GM21447 (cell line): ENCODE data around the gene ZNF275.
"Not testable (repeated sequence)": the region's sequence is repeated elsewhere in the genome, so short reads cannot be mapped to it uniquely, and the experiment has no call there.

Experiments used
- ATAC-seq: cut with Tn5 transposase; IDR thresholded peaks from one replicate; pipeline ENCODE4 v1.9.1; 2021; ENCODE audit not compliant: unreplicated experiment

ZNF275 gene

DNA sequence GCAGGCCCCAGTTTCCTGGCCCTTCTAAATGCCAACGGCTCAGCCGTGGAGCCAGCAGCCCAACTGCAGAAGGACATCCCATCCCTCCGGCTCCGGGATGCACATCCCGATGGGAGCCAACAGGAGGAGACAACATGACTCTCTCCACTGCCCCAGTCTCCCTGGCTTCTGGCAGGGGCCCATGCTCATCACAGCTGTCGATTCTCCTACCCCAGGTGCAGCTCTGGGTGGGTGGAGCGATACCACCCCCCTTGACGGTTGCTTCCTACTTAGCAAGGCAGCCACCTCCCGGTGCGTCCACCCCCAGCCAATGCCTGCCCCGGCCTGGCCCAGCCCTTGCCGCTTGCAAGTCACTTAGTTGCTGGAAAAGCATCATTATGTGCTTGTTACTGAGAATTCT, 19.5 kb downstream of the ZNF275 start:
- ATAC-seq: no peak

DNA sequence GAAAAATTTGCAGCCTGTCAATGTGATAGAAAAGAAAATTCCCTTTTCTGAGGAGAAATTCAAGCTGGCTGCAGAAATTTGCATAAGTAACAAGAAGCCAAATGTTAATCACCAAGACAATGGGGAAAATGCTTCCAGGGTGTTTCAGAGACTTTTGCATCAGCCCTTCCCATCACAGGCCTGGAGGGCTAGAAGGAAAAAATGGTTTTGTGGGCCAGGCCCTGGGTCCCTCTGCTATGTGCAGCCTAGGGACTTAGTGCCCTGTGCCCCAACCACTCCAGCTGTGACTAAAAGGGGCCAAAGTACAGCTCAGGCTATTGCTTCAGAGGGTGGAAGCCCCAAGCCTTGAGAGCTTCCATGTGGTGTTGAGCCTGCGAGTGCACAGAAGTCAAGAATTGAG, 23.9 kb downstream of the ZNF275 start:
- no peak for ATAC-seq

DNA sequence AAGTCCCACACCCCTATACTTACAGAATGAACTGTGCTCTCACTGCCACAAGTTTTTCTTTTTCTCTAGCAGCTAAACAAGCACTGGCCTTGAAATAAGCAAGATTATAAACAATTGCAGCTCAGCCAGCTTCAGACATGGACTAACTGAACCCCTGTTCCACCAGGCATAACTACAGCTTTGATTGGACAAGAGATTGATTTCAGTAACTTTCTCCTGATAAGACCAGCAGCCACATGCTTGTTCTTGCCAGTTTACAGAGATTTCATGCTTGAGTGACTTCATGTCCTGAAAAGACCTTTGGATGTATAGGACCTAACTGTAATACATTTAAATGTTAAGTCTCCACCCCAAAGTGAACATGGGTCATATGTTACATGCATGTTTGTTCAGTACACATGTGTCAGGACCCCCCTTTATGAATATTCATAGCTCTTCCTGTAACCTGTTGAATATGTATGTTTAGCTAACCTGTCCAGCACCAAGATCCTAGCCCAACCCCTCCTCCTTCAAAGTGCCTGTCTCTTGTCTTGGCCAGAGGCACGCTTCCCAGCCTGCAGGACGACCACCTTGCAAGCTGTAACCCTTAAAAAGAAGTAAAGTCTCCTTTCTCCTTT, 27.9 kb downstream of the ZNF275 start:
- no peak for ATAC-seq

DNA sequence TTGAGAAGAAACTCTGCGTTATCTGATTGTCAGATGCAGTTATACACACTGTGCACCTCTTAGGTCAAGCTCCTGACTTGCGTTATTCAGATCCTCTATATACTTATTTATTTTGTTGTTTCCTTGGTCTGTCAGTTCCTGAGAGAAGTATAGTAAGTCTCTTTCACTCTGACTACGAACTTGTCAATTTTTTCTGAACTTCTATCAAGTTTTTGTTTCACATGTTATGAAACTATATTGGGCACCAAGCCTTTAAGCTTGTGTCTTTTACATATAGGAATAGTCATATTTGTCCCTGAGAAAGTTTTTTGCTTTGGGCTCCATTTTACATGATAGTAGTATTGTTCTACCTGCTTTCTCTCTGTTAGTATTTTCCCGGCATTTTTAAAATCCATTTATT, 31.7 kb downstream of the ZNF275 start:
- no peak for ATAC-seq

DNA sequence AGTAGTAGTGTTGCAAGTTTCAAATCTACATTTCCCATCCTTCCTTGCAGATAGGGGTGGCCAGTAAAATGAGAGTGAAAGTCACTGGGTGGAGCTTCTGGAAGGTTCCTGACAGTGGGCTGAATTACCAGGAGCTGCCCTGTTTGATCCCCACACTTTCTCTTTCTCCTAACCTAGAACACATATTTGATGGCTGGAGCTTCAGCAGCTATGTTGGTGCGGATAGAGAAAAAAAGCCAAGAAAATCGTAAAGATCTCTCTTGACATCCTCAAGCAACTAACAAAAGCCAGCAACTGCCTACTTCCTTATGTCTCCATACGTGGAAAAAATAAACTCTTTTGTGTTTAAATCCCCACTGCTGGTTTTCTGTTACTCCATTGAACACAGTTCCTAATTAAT, 32.2 kb downstream of the ZNF275 start:
- no peak for ATAC-seq

DNA sequence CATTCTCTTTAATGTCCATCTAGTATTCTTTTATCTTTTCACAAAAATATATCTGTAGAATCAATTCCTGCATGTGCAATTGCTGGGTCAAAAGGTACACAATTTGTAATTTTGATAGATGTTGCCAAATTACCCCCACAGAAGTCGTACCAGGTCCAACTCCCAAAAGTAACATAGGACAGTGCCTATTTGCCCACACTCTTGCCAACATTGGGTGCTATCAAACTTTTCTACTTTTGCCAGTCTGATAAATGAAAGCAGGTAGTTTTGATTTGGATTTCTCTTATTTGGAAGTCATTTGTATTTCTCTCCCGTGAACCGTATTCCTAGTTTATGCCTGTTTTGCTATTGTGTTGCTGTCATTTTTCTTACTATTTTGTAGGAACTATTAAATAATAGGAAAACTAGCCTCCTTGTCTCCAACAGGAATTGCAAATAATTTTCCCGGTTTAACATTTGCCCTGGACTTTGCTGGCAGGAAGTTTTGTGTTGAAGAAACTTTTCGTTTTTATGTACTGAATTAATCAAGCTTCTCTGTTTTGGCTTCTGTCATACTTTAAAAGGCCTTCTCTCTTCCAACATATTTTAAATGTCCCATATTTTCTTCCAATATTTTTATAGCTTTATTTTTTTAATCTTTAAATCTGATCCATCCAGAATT, 33.1 kb downstream of the ZNF275 start:
- ATAC-seq: no peak

DNA sequence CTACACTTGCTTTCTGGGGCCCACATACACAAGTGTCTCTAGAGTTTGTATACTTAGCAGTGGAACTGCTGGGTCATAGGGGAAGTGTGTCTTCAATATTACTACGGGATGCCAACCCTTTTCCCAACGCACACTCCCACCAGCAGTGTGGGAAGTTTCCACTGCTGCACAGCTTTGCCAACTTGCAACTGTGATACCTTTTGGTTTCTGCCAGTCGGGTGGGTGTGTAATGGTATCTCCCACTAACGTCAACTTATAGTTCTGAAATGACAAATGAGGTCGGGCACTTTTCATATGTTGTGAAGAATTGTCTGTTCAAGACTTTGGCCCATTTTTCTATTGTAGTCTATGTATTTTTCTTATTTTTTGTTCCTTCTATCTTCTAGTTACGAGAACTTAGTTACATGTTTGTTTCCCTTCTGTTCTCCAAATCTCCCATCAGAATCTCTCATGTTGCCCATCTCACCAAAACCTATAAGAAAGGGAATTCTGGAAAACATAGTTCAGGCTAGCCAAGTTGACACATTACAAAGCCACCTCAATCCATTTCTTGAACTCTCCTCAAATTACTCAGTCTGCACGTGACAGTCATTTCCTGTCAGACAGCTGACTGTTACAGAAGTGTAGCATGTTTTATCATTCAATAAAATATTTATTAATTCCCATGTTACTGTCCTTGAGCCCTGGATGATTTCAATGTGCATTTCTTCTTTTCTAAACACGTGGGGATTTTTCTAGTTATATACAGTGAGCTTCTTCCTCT, 36.5 kb downstream of the ZNF275 start:
- ATAC-seq: no peak

DNA sequence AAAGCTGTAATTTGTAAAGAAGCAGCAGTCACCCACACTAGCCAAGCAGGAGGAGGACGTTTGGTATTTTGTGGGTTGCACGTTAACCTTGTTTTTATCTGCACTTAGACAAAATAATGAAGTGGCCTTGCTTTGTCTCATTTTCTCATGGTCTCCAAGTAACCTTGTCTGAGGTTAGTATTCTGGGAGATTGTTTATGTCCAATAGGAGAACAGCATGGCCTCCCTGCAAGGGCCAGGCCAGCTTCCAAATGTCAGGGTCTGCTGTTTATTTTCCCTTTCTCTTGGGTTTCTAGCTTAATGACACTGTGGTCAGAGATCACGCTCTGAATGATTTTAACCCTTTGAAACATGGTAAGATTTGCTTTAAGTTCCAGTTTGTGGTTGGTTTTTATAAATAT, 37.3 kb downstream of the ZNF275 start:
- no peak for ATAC-seq

DNA sequence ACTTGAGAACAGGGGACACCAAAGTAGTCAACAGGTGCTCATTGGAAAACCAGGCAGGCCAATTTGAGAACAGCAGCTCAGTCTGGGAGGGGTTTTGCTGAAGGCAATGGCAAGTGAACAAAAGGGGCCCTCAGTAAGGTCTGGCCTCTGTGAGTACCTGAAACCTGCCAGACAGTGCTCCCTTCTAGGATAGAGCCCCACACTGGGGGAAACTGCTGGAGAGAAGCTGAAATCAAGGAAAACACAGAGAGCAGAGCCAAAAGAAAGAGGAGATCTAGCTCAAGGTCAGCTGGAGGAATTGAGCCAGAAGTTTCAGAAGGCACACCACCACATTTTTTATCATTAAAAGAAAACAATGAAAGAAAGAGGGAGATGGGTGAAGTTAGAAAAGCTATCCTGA, 39.0 kb downstream of the ZNF275 start:
- ATAC-seq: no peak

DNA sequence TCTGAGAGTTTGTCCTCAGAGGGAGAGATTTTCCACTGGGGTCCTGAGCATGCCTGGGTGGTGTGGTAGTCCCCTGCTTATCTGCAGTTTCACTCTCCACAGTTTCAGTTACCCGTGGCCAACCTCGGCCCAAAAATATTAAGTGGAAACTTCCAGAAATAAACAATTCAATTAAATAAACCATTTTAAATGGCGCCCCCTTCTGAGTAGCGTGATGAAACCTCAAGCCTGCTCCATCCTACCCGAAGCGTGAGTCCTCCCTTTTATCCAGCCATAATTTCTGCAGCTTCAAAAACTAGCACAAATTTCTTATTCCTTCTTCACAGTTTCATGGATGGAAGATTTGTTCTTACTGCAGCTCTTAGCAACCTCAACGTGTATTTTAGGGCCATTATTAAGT, 40.5 kb downstream of the ZNF275 start:
- no peak for ATAC-seq

DNA sequence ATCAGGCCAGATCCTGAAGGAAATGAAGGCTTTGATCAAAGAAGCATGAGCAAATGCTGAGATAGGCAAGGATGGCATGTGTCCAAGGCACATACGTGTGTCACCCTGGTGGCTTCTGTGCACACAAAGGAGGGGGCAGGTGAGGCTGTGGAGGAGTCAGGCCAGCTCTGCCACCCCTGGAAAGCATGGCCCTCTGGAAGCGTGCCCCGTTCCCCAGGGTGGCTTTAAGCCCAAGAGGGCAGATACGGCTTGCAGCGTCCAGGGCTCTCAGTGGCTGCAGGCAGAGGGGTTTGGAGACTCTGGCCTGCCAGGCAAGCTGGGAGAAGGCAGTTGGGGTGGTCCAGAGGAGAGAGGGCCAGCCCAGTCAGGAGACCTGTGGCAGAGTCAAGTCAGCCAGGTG, 41.6 kb downstream of the ZNF275 start:
- ATAC-seq: no peak

DNA sequence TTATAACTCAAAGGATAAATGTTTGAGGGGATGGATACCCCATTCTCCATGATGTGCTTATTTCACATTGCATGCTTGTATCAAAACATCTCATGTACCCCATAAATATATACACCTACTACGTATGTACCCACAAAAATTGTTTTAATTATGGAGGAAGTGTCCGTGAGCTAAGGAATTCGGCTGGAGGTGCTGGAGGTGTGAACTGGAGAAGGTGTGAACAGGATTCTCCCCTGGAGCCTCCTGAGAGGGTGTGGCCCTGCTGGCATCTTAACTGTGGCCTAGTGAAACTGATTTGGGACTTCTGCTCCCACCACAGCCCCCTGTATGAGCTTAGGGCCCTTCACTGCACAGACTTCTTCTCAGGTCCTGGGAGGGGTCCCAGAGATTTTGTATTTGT, 43.8 kb downstream of the ZNF275 start:
- ATAC-seq: no peak

DNA sequence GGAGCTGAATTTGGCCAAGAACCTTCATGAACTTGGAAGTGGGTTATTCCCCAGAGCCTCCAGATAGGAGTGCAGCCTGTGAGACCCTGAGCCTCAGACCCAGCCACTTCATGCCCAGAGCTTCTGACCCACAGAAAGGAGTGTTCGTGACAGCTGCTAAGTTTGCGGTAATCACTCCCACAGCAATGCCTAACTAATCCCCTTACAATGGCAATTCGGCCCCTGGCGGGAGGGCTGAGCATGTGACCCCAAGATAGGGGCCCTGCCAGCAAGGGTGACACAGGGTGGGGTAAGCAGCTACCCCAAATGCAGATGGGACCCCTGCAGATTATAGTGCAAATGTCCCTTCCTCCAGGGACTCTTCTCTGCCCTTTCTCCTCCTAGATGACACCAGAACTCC, 44.7 kb downstream of the ZNF275 start:
- no peak for ATAC-seq

DNA sequence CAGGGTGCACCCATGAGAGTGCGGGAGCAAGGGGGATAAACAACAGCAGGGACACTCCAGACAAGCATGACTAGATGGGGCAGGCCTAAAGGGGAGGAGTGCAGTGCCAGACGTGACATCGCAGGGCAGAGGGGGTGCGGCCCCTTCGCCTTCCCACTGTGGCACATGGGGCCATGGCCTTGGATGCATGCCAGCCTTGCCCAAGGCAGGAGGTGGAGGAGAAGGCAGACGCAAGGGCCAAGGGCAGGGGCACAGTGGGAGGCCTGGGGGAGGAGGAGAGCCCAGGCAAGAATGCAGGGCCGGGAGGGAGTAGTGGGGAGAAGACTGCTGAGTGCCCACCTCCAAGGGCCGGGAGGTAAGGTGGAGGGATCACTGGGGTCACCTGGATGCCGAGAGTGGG, 45.6 kb downstream of the ZNF275 start:
- ATAC-seq: no peak

DNA sequence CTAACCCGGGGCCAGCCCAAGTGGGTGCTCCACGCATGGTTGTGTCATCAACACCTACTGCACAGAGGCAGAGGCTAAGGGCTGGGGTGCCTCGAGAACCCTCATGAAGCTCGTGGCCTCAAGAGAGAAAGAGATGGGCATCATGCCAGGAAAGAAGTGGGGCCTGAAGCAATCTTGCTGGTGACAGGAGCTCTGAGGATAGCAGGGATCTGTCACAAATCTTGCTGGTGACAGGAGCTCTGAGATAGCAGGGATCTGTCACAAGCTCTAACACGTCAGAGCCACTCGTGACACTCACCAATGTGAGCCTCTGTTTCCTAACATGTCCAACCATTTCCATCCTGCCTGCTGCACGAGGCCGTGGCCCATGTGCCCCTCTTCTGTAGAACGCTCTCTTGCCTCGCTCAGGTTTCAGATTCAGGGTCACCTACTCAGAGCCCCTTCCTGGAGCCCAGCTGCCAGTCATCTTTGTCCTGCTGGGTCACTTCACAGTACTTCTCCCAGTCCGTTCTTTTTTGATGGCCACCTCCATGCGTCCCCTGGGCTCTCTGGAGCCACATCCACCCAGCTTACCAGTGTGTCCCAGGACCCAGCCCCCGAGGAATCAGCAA, 46.1 kb downstream of the ZNF275 start:
- no peak for ATAC-seq

DNA sequence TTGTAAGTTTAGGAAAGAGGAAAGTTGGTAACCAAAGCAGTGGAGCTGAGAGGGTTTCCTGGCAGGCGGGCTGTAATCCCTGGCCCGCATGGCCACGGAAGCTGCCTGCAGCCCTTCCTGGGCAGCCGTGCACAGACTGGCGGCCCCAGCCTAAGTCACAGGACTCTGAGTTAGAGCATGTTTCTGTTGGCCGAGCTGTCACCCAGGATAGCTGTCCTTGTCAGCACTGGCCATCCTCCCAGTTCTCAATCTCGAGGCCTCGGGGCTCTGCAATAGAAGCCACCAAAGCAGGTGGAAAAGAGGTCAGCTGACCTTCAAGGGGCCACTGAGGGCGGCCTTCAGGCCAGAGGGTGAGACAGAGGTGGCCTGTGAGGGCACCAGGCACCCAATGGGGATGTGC, 46.7 kb downstream of the ZNF275 start:
- ATAC-seq: no peak

DNA sequence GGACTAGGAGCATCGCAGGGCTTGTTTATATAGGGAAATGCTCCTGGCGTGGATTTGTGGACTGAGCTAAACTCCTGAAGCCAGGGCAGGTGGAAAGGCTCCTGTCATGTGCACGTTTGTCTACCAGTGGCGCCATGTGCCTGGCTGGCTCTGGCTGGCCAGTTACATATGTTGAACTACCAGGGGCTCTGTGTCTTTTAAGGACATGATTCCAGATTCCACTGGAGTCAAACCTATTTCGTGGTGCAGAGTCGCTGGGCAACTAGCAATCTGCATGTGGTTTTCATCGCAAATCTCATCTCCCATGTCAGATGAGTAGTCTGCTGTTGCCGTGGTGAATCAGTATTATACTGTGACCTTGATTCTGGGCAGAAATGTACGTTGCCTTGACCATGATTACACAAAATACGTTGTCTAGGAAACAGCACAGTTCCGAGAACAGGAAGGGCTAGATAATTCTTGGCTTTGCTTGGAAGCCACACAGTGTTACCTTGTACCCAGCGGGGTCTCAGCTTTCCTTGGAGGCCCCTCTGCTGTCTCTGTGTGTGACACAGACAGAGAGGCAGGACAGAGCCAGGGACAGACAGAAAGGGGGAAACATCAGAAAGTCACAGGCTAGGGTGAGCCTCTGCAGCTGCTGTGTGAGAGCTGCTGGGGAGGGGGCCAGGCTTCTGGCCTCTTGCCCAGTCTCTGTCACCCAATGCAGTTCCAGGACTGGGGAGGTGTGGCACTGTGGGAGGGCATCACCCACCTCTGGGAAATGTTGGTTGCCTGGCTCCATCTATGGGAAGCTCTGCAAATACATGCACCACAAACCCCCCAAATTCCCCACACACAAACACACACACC, 48.0 kb downstream of the ZNF275 start:
- ATAC-seq: no peak

DNA sequence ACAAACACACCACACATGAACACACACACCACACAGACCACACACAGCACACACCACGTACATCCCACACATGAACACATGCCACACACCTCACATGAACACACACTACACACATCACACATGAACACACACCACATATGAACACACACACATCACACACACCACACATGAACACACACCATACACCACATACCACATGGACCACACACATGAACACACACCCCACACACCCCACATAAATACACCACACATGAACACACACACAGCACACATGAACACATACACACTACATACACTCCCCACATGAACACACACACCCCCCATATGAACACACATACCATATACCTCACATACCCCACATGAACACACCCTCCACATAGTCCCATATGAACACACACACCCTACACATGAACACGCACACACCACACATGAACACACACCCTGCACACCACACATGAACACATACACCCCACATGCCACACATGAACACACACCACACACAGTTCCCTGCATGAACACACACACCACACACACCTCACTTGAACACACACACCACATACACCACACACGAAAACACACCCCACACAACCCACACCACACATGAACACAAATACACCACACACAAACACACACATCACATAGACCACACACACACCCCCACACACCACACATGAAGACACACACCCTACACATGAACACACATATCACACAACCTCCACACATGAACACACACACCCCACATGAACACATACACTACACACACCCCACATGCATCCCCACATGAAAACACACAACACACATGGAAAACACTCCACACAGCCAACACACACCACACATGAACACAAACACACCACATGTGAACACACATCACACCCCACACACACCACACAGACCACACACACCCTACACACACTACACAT, 48.9 kb downstream of the ZNF275 start:
- no peak for ATAC-seq

DNA sequence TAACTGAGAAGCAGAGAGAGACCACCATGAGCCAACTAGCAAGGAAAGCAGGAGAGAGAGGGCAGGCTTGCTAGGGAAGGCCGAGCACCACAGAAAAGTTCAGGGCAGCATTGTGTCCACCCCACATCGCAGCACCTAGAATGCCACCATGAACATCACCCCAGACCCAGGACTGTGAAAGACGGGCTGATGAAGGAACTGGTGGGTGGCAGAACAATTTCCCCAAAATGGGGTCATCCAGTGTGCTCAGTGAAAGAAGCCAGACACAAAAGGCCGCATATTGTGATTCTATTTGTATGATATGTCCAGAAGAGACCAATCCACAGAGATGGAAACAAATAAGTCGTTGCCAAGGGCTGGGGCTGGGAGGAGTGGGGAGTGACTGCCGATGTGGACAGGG, 50.4 kb downstream of the ZNF275 start:
- ATAC-seq: no peak

DNA sequence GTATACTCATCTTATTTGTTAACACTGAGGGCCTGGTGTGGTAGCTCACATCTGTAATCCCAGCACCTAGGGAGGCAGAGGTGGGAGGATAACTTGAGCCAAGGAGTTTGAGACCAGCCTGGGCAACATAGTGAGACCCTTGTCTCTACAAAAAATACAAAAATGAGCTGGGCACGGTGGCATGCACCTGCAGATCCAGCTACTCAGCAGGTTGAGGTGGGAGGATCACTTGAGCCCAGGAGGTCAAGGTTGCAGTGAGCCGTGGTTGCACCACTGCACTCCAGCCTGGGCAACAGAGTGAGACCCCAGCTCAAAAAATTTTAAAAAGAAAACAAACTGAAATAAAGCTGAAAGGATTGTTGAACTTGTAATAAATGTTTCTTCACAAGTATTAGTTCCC, 51.0 kb downstream of the ZNF275 start:
- ATAC-seq: not testable (repeated sequence)
